Measurements from ENCODE around the gene ITGB5.

Gene ITGB5

GRCh38 chr3:124896824-124897526 lies 9.8 kb upstream of the ITGB5 start:
- TF ChIP-seq TAF1 (IDR thresholded peaks at IDR 0.05; ENCODE audit: low read depth, low read length) (no peak), POU2F2 (IDR thresholded peaks at IDR 0.05; ENCODE audit: low read depth, low read length) (no peak), POLR2A (IDR thresholded peaks at IDR 0.05; ENCODE audit: low read depth, low read length) (no peak), SPI1 (IDR thresholded peaks at IDR 0.05; ENCODE audit: low read depth, low read length) (no peak), PAX5 (IDR thresholded peaks at IDR 0.05; ENCODE audit: insufficient read depth, low read length, severe bottlenecking) (no peak), POLR2AphosphoS5 (IDR thresholded peaks at IDR 0.05; ENCODE audit: low read depth, low read length) (no peak)
- FAIRE-seq = no peak
- no peak for DNase-seq (ENCODE audit: insufficient read length, low spot score)

GRCh38 chr3:124895756-124896155 lies 8.6 kb upstream of the ITGB5 start:
- FAIRE-seq (no peak), DNase-seq (ENCODE audit: insufficient read length, low spot score) (no peak)
- TF ChIP-seq PAX5 (IDR thresholded peaks at IDR 0.05; ENCODE audit: insufficient read depth, low read length, severe bottlenecking) (no peak), TAF1 (IDR thresholded peaks at IDR 0.05; ENCODE audit: low read depth, low read length) (no peak), POLR2A (IDR thresholded peaks at IDR 0.05; ENCODE audit: low read depth, low read length) (no peak), POU2F2 (IDR thresholded peaks at IDR 0.05; ENCODE audit: low read depth, low read length) (no peak), POLR2AphosphoS5 (IDR thresholded peaks at IDR 0.05; ENCODE audit: low read depth, low read length) (no peak), SPI1 (IDR thresholded peaks at IDR 0.05; ENCODE audit: low read depth, low read length) (no peak)

GRCh38 chr3:124893526-124893925 lies 6.4 kb upstream of the ITGB5 start:
- TF ChIP-seq POU2F2 (IDR thresholded peaks at IDR 0.05; ENCODE audit: low read depth, low read length) = no peak
- TF ChIP-seq TAF1 (IDR thresholded peaks at IDR 0.05; ENCODE audit: low read depth, low read length) = no peak
- TF ChIP-seq POLR2AphosphoS5 (IDR thresholded peaks at IDR 0.05; ENCODE audit: low read depth, low read length) = no peak
- TF ChIP-seq PAX5 (IDR thresholded peaks at IDR 0.05; ENCODE audit: insufficient read depth, low read length, severe bottlenecking) = no peak
- no peak for TF ChIP-seq SPI1 (IDR thresholded peaks at IDR 0.05; ENCODE audit: low read depth, low read length)
- DNase-seq (ENCODE audit: insufficient read length, low spot score) (no peak), FAIRE-seq (no peak)

DNA sequence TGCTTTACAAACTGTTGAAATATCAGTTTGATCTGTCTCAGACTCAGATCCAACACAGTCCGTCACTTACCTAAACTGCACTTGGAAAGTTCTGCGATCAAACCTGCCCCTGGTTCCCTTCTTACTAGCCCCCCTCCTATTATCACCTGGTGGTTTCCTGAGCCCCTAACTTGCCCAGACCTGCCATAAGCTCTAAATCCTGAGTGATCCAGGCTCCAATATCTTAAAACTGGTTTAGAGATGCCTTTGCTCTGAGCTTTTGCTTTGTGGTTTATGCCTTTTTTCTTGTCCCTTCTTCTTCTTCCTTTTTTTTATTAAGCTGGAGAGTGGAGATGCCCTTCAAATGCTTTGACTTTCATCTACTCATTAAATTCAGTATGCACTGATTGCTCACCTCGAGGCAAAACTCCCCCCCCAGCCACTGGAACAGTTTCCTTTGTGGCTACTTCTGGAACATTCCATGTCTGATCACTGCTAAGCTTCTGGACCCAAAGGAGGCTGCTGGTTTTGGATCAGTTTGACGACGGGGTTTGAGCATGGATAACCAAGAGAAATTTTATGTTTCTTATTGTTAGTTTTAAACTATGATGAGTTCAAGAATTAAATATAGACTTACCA lies 3.5 kb upstream of the ITGB5 start:
- DNase-seq (ENCODE audit: insufficient read length, low spot score) (no peak), FAIRE-seq (no peak)
- TF ChIP-seq TAF1 (IDR thresholded peaks at IDR 0.05; ENCODE audit: low read depth, low read length) (no peak), POLR2AphosphoS5 (IDR thresholded peaks at IDR 0.05; ENCODE audit: low read depth, low read length) (no peak), PAX5 (IDR thresholded peaks at IDR 0.05; ENCODE audit: insufficient read depth, low read length, severe bottlenecking) (no peak), POLR2A (IDR thresholded peaks at IDR 0.05; ENCODE audit: low read depth, low read length) (no peak)

GRCh38 chr3:124888482-124889441 lies 1.6 kb upstream of the ITGB5 start:
- FAIRE-seq (no peak), DNase-seq (ENCODE audit: insufficient read length, low spot score) (no peak)
- TF ChIP-seq POLR2A (IDR thresholded peaks at IDR 0.05; ENCODE audit: low read depth, low read length) = no peak
- TF ChIP-seq POU2F2 (IDR thresholded peaks at IDR 0.05; ENCODE audit: low read depth, low read length) = no peak
- no peak for TF ChIP-seq TAF1 (IDR thresholded peaks at IDR 0.05; ENCODE audit: low read depth, low read length)

GRCh38 chr3:124887932-124888298 lies 750 bp upstream of the ITGB5 start:
- FAIRE-seq (no peak), DNase-seq (ENCODE audit: insufficient read length, low spot score) (no peak)
- TF ChIP-seq POLR2AphosphoS5 (IDR thresholded peaks at IDR 0.05; ENCODE audit: low read depth, low read length) (no peak), PAX5 (IDR thresholded peaks at IDR 0.05; ENCODE audit: insufficient read depth, low read length, severe bottlenecking) (no peak), POU2F2 (IDR thresholded peaks at IDR 0.05; ENCODE audit: low read depth, low read length) (no peak), TAF1 (IDR thresholded peaks at IDR 0.05; ENCODE audit: low read depth, low read length) (no peak), SPI1 (IDR thresholded peaks at IDR 0.05; ENCODE audit: low read depth, low read length) (no peak), POLR2A (IDR thresholded peaks at IDR 0.05; ENCODE audit: low read depth, low read length) (no peak)

DNA sequence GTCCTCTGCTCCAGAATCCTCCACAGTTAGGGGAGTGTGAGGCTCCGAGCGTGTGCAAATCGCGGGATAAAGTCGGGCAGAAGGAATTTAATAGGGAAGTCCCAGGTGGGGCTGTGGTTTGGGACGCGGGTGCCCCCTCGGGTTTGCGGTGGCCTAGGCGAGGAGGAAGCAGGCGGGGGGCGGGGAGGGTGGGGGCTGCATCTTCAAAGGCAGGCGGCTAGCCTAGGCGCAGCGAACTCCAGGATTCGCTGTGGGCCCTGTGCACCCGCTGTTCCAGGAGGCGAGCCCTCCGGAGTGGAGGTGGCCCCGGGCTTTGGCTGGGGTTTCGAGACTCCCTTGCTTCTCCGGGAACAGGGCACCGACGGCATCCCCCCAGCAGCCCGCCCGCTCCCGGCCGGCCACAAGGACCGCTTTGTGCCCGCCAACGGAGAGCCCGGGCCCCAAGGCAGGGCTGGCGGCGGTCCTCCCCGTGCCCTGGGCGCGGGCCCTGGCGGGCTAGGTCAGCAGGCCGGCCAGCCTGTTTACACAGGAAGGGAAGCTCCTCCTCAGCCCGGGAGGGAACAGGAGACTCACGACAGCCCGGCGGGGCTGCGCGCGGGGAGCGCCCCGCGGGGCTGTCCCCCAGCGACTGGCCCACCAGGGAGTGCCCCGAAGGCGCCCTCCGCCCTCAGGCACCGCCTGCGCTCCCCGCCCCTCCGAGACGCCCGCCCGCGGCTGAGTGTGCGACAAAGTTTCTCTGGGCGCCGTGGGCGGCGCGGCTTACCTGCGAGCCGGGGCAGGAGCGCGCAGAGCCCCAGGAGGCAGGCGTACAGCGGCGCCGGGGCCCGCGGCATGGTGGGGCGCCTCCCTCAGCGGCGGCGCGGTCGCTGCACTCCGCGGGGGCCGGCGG lies 753 bp downstream of the ITGB5 start:
- peak; percentile 51 for DNase-seq (ENCODE audit: insufficient read length, low spot score)
- no peak for FAIRE-seq
- no peak for TF ChIP-seq POLR2A (IDR thresholded peaks at IDR 0.05; ENCODE audit: low read depth, low read length)
- no peak for TF ChIP-seq POU2F2 (IDR thresholded peaks at IDR 0.05; ENCODE audit: low read depth, low read length)
- TF ChIP-seq PAX5 (IDR thresholded peaks at IDR 0.05; ENCODE audit: insufficient read depth, low read length, severe bottlenecking) = no peak
- TF ChIP-seq SPI1 (IDR thresholded peaks at IDR 0.05; ENCODE audit: low read depth, low read length) = no peak
- TF ChIP-seq TAF1 (IDR thresholded peaks at IDR 0.05; ENCODE audit: low read depth, low read length) = no peak
- TF ChIP-seq POLR2AphosphoS5 (IDR thresholded peaks at IDR 0.05; ENCODE audit: low read depth, low read length) = no peak

GRCh38 chr3:124885466-124886167 lies 1.5 kb downstream of the ITGB5 start:
- DNase-seq (ENCODE audit: insufficient read length, low spot score) = no peak
- no peak for TF ChIP-seq POLR2AphosphoS5 (IDR thresholded peaks at IDR 0.05; ENCODE audit: low read depth, low read length)
- FAIRE-seq = no peak
